ENCODE data around the gene FFAR3.

Gene FFAR3

DNA sequence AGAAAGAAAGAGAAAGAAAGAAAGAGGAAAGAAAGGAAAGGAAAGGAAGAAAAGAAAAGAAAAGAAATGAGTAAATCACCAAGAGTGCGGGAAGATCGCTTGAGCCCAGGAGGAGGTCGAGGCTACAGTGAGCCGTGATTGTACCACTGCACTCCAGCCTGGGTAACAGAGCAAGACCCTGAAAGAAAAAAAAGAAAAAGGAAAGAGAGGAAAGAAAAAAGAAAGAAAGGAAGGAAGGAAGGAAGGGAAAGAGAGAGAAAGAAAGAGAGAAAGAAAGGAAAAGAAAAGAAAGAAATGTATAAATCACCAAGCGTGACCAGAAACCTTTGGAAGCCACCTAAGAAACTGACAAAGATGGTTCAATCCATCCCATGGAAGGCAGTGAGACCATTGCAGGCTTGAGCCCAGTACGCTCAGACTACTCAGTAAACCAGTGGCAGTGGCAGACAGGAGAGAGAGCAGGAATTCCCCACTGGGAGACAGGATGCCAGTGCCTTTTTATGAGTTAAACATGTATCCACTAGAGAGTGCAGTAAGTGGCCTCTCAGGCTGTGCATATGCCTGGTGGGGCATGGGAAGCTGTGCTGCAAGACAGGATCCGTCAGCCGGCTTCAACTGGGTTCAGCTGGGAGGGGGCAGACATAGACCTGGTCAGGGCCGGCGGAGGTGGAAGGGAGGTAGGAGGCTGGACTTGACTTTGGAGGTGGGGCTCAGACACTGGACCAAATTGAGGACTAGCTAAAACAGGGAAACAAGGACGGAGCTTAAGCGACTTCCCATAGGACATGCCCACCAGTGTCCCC lies 17.4 kb downstream of the FFAR3 start (continued):
- TF ChIP-seq, protein P1, sequence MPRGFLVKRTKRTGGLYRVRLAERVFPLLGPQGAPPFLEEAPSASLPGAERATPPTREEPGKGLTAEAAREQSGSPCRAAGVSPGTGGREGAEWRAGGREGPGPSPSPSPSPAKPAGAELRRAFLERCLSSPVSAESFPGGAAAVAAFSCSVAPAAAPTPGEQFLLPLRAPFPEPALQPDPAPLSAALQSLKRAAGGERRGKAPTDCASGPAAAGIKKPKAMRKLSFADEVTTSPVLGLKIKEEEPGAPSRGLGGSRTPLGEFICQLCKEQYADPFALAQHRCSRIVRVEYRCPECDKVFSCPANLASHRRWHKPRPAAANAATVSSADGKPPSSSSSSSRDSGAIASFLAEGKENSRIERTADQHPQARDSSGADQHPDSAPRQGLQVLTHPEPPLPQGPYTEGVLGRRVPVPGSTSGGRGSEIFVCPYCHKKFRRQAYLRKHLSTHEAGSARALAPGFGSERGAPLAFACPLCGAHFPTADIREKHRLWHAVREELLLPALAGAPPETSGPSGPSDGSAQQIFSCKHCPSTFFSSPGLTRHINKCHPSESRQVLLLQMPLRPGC (tag by site-specific recombination; IDR thresholded peaks at IDR 0.05), result no peak
- TF ChIP-seq, protein P2, sequence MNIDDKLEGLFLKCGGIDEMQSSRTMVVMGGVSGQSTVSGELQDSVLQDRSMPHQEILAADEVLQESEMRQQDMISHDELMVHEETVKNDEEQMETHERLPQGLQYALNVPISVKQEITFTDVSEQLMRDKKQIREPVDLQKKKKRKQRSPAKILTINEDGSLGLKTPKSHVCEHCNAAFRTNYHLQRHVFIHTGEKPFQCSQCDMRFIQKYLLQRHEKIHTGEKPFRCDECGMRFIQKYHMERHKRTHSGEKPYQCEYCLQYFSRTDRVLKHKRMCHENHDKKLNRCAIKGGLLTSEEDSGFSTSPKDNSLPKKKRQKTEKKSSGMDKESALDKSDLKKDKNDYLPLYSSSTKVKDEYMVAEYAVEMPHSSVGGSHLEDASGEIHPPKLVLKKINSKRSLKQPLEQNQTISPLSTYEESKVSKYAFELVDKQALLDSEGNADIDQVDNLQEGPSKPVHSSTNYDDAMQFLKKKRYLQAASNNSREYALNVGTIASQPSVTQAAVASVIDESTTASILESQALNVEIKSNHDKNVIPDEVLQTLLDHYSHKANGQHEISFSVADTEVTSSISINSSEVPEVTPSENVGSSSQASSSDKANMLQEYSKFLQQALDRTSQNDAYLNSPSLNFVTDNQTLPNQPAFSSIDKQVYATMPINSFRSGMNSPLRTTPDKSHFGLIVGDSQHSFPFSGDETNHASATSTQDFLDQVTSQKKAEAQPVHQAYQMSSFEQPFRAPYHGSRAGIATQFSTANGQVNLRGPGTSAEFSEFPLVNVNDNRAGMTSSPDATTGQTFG (tag by site-specific recombination; IDR thresholded peaks at IDR 0.05; ENCODE audit: borderline replicate concordance), result 0 out of 2 replicates have a peak, but pooled peaks have one; percentile 14
- TF ChIP-seq SETDB1 (IDR thresholded peaks at IDR 0.05; ENCODE audit: insufficient read length, low read length) (no peak), GLI4 (tag by site-specific recombination; IDR thresholded peaks at IDR 0.05) (no peak), EGR2 (tag by site-specific recombination; IDR thresholded peaks at IDR 0.05; ENCODE audit: low read depth) (no peak), ZNF114 (tag by site-specific recombination; IDR thresholded peaks at IDR 0.05) (no peak; the same call in 1 of the 2 replicates), PRDM1 (tag by site-specific recombination; IDR thresholded peaks at IDR 0.05) (peak; percentile 94), SP3 (tag by site-specific recombination; IDR thresholded peaks at IDR 0.05) (no peak)
- TF ChIP-seq, protein P3, sequence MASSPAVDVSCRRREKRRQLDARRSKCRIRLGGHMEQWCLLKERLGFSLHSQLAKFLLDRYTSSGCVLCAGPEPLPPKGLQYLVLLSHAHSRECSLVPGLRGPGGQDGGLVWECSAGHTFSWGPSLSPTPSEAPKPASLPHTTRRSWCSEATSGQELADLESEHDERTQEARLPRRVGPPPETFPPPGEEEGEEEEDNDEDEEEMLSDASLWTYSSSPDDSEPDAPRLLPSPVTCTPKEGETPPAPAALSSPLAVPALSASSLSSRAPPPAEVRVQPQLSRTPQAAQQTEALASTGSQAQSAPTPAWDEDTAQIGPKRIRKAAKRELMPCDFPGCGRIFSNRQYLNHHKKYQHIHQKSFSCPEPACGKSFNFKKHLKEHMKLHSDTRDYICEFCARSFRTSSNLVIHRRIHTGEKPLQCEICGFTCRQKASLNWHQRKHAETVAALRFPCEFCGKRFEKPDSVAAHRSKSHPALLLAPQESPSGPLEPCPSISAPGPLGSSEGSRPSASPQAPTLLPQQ (tag by site-specific recombination; IDR thresholded peaks at IDR 0.05), result no peak

DNA sequence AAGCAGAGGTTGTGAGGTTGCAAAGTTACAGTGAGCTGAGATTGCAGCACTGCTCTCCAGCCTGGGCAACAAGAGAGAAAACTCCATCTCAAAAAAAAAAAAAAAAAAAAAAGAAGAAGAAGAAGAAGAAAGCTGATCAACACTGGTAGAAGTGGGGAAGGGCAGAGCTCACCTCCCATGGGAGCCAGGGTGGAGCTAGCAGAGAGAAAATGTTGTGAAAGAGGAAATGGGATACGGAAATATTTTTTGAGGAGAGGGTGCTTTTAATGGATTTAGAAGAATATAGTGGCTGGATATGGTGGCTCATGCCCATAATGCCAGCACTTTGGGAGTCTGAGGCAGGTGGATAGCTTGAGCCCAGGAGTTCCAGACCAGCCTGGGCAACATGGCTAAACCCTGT lies 19.4 kb downstream of the FFAR3 start:
- H3K4me1 ChIP-seq (ENCODE audit: control insufficient read depth, insufficient read depth, low read length), result no peaks in the 10 kb centered on the region
- H3K4me3 ChIP-seq (ENCODE audit: low read depth, low read length), result no peak overlapping the region
- ChIA-PET POLR2A (interaction anchor here (1.0 kb wide), 1 partner anchor 17 kb away, joined by 9 read pairs; no protein-coding TSS in a partner anchor), CTCF (interaction anchor here (0.6 to 3.6 kb wide), 9 partner anchors 11 to 292 kb away, joined by 3 to 26 read pairs (median 4); no protein-coding TSS in a partner anchor)
- no peak overlapping the region for H3K27ac ChIP-seq (ENCODE audit: extremely low read depth, low read depth, low read length)
- TF ChIP-seq TCF7L2 (IDR thresholded peaks at IDR 0.05; ENCODE audit: borderline replicate concordance, low read depth, low read length), result no peak
- no peak for TF ChIP-seq ZNF548 (tag by site-specific recombination; IDR thresholded peaks at IDR 0.05)
- no peak for TF ChIP-seq ZFHX2 (tag by site-specific recombination; conservative IDR thresholded peaks at IDR 0.05)
- TF ChIP-seq ZNF2 (tag by site-specific recombination; IDR thresholded peaks at IDR 0.05), result no peak
- TF ChIP-seq, protein P4, sequence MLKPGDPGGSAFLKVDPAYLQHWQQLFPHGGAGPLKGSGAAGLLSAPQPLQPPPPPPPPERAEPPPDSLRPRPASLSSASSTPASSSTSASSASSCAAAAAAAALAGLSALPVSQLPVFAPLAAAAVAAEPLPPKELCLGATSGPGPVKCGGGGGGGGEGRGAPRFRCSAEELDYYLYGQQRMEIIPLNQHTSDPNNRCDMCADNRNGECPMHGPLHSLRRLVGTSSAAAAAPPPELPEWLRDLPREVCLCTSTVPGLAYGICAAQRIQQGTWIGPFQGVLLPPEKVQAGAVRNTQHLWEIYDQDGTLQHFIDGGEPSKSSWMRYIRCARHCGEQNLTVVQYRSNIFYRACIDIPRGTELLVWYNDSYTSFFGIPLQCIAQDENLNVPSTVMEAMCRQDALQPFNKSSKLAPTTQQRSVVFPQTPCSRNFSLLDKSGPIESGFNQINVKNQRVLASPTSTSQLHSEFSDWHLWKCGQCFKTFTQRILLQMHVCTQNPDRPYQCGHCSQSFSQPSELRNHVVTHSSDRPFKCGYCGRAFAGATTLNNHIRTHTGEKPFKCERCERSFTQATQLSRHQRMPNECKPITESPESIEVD (tag by site-specific recombination; IDR thresholded peaks at IDR 0.05), result no peak
- no peak for TF ChIP-seq ZNF521 (tag by site-specific recombination; IDR thresholded peaks at IDR 0.05)
- no peak for TF ChIP-seq OVOL3 (tag by site-specific recombination; IDR thresholded peaks at IDR 0.05)
- TF ChIP-seq, protein P3 (tag by site-specific recombination; IDR thresholded peaks at IDR 0.05), result no peak
- TF ChIP-seq ZNF366 (tag by site-specific recombination; conservative IDR thresholded peaks at IDR 0.05), result no peak
- no peak for TF ChIP-seq HOXC10 (CRISPR knock-in tag; IDR thresholded peaks at IDR 0.05)
- no peak for TF ChIP-seq ZNF23 (tag by site-specific recombination; IDR thresholded peaks at IDR 0.05; ENCODE audit: borderline replicate concordance)
- TF ChIP-seq KLF9 (tag by site-specific recombination; IDR thresholded peaks at IDR 0.05; ENCODE audit: low read depth), result no peak
- TF ChIP-seq WT1 (tag by site-specific recombination; IDR thresholded peaks at IDR 0.05), result no peak
- TF ChIP-seq SP2 (tag by site-specific recombination; IDR thresholded peaks at IDR 0.05), result no peak
- TF ChIP-seq ZNF350 (tag by site-specific recombination; IDR thresholded peaks at IDR 0.05), result no peak
- TF ChIP-seq, protein P5, sequence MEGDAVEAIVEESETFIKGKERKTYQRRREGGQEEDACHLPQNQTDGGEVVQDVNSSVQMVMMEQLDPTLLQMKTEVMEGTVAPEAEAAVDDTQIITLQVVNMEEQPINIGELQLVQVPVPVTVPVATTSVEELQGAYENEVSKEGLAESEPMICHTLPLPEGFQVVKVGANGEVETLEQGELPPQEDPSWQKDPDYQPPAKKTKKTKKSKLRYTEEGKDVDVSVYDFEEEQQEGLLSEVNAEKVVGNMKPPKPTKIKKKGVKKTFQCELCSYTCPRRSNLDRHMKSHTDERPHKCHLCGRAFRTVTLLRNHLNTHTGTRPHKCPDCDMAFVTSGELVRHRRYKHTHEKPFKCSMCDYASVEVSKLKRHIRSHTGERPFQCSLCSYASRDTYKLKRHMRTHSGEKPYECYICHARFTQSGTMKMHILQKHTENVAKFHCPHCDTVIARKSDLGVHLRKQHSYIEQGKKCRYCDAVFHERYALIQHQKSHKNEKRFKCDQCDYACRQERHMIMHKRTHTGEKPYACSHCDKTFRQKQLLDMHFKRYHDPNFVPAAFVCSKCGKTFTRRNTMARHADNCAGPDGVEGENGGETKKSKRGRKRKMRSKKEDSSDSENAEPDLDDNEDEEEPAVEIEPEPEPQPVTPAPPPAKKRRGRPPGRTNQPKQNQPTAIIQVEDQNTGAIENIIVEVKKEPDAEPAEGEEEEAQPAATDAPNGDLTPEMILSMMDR (tag by site-specific recombination; IDR thresholded peaks at IDR 0.05), result no peak
- H3K36me3 ChIP-seq (ENCODE audit: control insufficient read depth in 2 of 2, insufficient read depth in 1 of 2, low read length in 2 of 2), result no peaks in the 10 kb centered on the region
- peaks cover 11% of the 10 kb centered on the region for H3K9me3 ChIP-seq (ENCODE audit: control insufficient read depth, insufficient read depth, low read depth, low read length)

Data from HEK293 (cell line).